HCT116 (cell line): Measurements from ENCODE around the gene CCDC201. TPM values are rescaled to one million over a fixed set of nuclear protein-coding genes. Genes with fewer than 3 reads are reported as not detected.
"Not testable (repeated sequence)": the region's sequence is repeated elsewhere in the genome, so short reads cannot be mapped to it uniquely, and the experiment has no call there.

Source experiments
- ATAC-seq: fragments of 200-7000 bp; cut with Tn5 transposase; 2 replicates; pipeline ENCODE4 v1.9.1; 2020; ENCODE audit warnings: mild to moderate bottlenecking, moderate library complexity
- BruUV-seq: library from RNA; stranded (reverse); fragments of 400-500 nt; replicated peaks from 2 replicates; lab custom pipeline; 2021; lab: Mats Ljungman, UMichigan
- CTCF ChIA-PET: fragments of 300-600 bp; sonication (Branson Sonifier 250); formaldehyde crosslinking; loops from one replicate; lab custom pipeline; 2021; ENCODE audit warnings: antibody characterized with exemption; lab: Charles Lee
- POLR2A ChIA-PET: fragments of 300-600, 350-600 bp; sonication (Branson Sonifier 250); formaldehyde crosslinking; loops from one replicate; lab custom pipeline; 2021; ENCODE audit warnings: antibody characterized with exemption; lab: Charles Lee
- RAD21 ChIA-PET, 2 experiments: fragments of 300-600 bp; sonication (Branson Sonifier 250); formaldehyde crosslinking; loops; one replicate each; lab custom pipeline; 2023; ENCODE audit warnings: low total read pairs in 2 of 2; ENCODE audit not compliant: uncharacterized antibody in 2 of 2, unreplicated experiment in 2 of 2, low non-redundant PET in 1 of 2; lab: Charles Lee
- DNase-seq: peaks from one replicate; pipeline ENCODE4 v3.0.0-alpha.2; 2010; ENCODE audit warnings: low read depth, low spot score
- H2AFZ ChIP-seq: fragments of 200-600 bp; shearing (Covaris generic), sonication (generic); 2 replicates; pipeline ENCODE4 v1.6.1; 2017; ENCODE audit warnings: low read depth, mixed run types, mixed read lengths, antibody characterized with exemption, low read length; ENCODE audit not compliant: poor library complexity, severe bottlenecking
- H3K27ac ChIP-seq: 2 replicates; pipeline ENCODE4 v1.5.1; 2012; ENCODE audit warnings: low read depth, low read length
- H3K27me3 ChIP-seq: fragments of 200-600 bp; sonication (generic); 2 replicates; pipeline ENCODE4 v1.6.1; 2016; ENCODE audit warnings: mixed run types, low read length, mixed read lengths; ENCODE audit not compliant: insufficient read depth
- H3K36me3 ChIP-seq, 2 experiments: fragments of 200-500 bp in 1 of 2; fragments of 200-600 bp in 1 of 2; sonication (Bioruptor generic) in 1 of 2; sonication (generic) in 1 of 2; 2 replicates each; pipeline versions ENCODE4 v1.5.1 to v1.6.1; 2014 to 2016; ENCODE audit warnings: low read length in 2 of 2, inconsistent platforms in 1 of 2, mixed read lengths in 1 of 2, mixed run types in 1 of 2; ENCODE audit not compliant: insufficient read depth in 2 of 2, control insufficient read depth in 1 of 2
- H3K4me1 ChIP-seq, 2 experiments: fragments of 200-600 bp in 1 of 2; sonication (generic) in 1 of 2; 2 replicates each; pipeline versions ENCODE4 v1.5.1 to v1.6.1; 2012 to 2017; ENCODE audit warnings: low read length in 2 of 2, inconsistent platforms in 1 of 2, mild to moderate bottlenecking in 1 of 2, mixed read lengths in 1 of 2, mixed run types in 1 of 2, moderate library complexity in 1 of 2; ENCODE audit not compliant: insufficient read depth in 2 of 2, control insufficient read depth in 1 of 2
- H3K4me2 ChIP-seq: fragments of 200-600 bp; sonication (generic); 2 replicates; pipeline ENCODE4 v1.6.1; 2017; ENCODE audit warnings: mixed run types, low read length, mixed read lengths
- H3K4me3 ChIP-seq, 2 experiments: fragments of 200-600 bp in 1 of 2; sonication (generic) in 1 of 2; replicated peaks in 1 of 2; 2 replicates each; pipeline ENCODE4 v1.5.1; 2011 to 2016; ENCODE audit warnings: low read length in 2 of 2, control low read depth in 1 of 2, low read depth in 1 of 2, mild to moderate bottlenecking in 1 of 2, mixed read lengths in 1 of 2, mixed run types in 1 of 2
- H3K79me2 ChIP-seq: fragments of 200-600 bp; sonication (generic); 2 replicates; pipeline ENCODE4 v1.6.1; 2017; ENCODE audit warnings: mild to moderate bottlenecking, mixed run types, low read length, moderate library complexity, mixed read lengths; ENCODE audit not compliant: insufficient read depth
- H3K9ac ChIP-seq: fragments of 200-600 bp; sonication (generic); 2 replicates; pipeline ENCODE4 v1.6.1; 2016; ENCODE audit warnings: low read length, mixed read lengths
- H3K9me2 ChIP-seq: fragments of 200-600 bp; sonication (generic), shearing (Covaris generic); 2 replicates; pipeline ENCODE4 v1.6.1; 2017; ENCODE audit warnings: mixed run types, mild to moderate bottlenecking, moderate library complexity; ENCODE audit not compliant: insufficient read depth
- H3K9me3 ChIP-seq, 2 experiments: fragments of 200-500 bp in 1 of 2; fragments of 200-600 bp in 1 of 2; sonication (Bioruptor generic) in 1 of 2; sonication (generic) in 1 of 2; 2 replicates each; pipeline ENCODE4 v1.6.1; 2014 to 2017; ENCODE audit warnings: low read length in 2 of 2, mixed read lengths in 2 of 2, inconsistent platforms in 1 of 2, low read depth in 1 of 2, mild to moderate bottlenecking in 1 of 2, mixed run types in 1 of 2, moderate library complexity in 1 of 2; ENCODE audit not compliant: control insufficient read depth in 1 of 2, insufficient read depth in 1 of 2
- H4K20me1 ChIP-seq: fragments of 200-600 bp; sonication (generic), shearing (Covaris generic); 2 replicates; pipeline ENCODE4 v1.6.1; 2017; ENCODE audit warnings: mixed run types, mild to moderate bottlenecking, moderate library complexity; ENCODE audit not compliant: insufficient read depth
- intact Hi-C: fragments of 100-400 bp; cut with micrococcal nuclease; formaldehyde crosslinking; loops from 2 replicates; pipeline ENCODE4 v1.10.0; 2022
- total RNA-seq: library from RNA; stranded (reverse); gene quantifications from one replicate; pipeline ENCODE4 v1.2.1, GENCODE V29; 2021; ENCODE audit not compliant: unreplicated experiment

The CCDC201 gene
- total RNA-seq, 1 experiment from 2014 or later = not detected

- POLR2A ChIA-PET, CTCF ChIA-PET, H3K27me3 ChIP-seq, H3K27ac ChIP-seq, H3K9me2 ChIP-seq, H3K36me3 ChIP-seq, H3K4me2 ChIP-seq, H2AFZ ChIP-seq, BruUV-seq, H3K9me3 ChIP-seq, H4K20me1 ChIP-seq, H3K4me1 ChIP-seq, RAD21 ChIA-PET, ATAC-seq, DNase-seq, H3K9ac ChIP-seq, H3K79me2 ChIP-seq, H3K4me3 ChIP-seq, intact Hi-C loops: not testable (repeated sequence)
Measured at GRCh38 chr7:45838852-45839251, 34.0 kb downstream of the CCDC201 start.

GRCh38 chr7:45832433-45833177 lies 40.3 kb downstream of the CCDC201 start:
- H3K4me2 ChIP-seq, ATAC-seq, H3K9me2 ChIP-seq, H3K9me3 ChIP-seq, DNase-seq, H2AFZ ChIP-seq, intact Hi-C loops, CTCF ChIA-PET, BruUV-seq, H3K9ac ChIP-seq, H4K20me1 ChIP-seq, H3K36me3 ChIP-seq, H3K79me2 ChIP-seq, RAD21 ChIA-PET, H3K4me3 ChIP-seq, H3K4me1 ChIP-seq, POLR2A ChIA-PET, H3K27ac ChIP-seq, H3K27me3 ChIP-seq: not testable (repeated sequence)

- ATAC-seq = not testable (repeated sequence)
Measured at GRCh38 chr7:45829846-45830245, 43.0 kb downstream of the CCDC201 start.

GRCh38 chr7:45827731-45828130 lies 45.2 kb downstream of the CCDC201 start:
- H3K9ac ChIP-seq, intact Hi-C loops, H4K20me1 ChIP-seq, H3K36me3 ChIP-seq, H3K4me2 ChIP-seq, H3K9me3 ChIP-seq, H3K4me1 ChIP-seq, H3K4me3 ChIP-seq, H3K27me3 ChIP-seq, H3K79me2 ChIP-seq, CTCF ChIA-PET, H3K27ac ChIP-seq, H3K9me2 ChIP-seq, DNase-seq, H2AFZ ChIP-seq, RAD21 ChIA-PET, POLR2A ChIA-PET, BruUV-seq, ATAC-seq: not testable (repeated sequence)

More at GRCh38 chr7:45829846-45830245, 43.0 kb downstream of the CCDC201 start:
- RAD21 ChIA-PET, BruUV-seq, H3K9ac ChIP-seq, CTCF ChIA-PET, intact Hi-C loops, H3K9me2 ChIP-seq, H3K36me3 ChIP-seq, H3K4me1 ChIP-seq, H3K79me2 ChIP-seq, DNase-seq, H3K4me3 ChIP-seq, H3K4me2 ChIP-seq, H3K27ac ChIP-seq, H3K27me3 ChIP-seq, H4K20me1 ChIP-seq, H2AFZ ChIP-seq, POLR2A ChIA-PET, H3K9me3 ChIP-seq: not testable (repeated sequence)
